Stimulated activated CD4-positive, alpha-beta T cell treated with anti-CD3 and anti-CD28 coated beads, Interleukin-2, amount 100 ng/mL, for 24 hours (primary cell): Measurements from ENCODE around the gene AAK1.
A peak's percentile ranks its signal among the peaks of the same experiment; 100 is the strongest.
"Not testable (repeated sequence)": the region's sequence is repeated elsewhere in the genome, so short reads cannot be mapped to it uniquely, and the experiment has no call there.

ENCODE experiments used
- DNase-seq, 2 donors: peaks; one replicate each; pipeline ENCODE4 v3.0.0-alpha.2; 2020

Gene AAK1

DNA sequence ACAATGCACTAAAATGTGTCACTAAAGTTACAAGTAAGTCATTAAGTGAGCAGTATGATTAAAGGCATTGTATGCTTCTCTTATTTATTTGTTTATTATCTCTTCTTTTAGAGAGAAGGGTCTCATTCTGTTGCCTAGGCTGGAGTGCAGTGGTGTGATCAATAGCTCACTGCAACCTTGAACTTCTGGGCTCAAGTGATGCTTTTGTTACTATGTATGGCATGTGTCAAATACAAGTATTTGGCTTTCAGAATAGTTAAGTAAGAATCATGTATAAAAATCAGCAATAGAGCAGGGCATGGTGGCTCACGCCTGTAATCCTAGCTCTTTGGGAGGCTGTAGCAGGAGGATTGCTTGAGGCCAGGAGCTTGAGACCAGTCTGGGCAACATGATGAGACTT lies 15.8 kb upstream of the AAK1 start:
- DNase-seq: no peak

DNA sequence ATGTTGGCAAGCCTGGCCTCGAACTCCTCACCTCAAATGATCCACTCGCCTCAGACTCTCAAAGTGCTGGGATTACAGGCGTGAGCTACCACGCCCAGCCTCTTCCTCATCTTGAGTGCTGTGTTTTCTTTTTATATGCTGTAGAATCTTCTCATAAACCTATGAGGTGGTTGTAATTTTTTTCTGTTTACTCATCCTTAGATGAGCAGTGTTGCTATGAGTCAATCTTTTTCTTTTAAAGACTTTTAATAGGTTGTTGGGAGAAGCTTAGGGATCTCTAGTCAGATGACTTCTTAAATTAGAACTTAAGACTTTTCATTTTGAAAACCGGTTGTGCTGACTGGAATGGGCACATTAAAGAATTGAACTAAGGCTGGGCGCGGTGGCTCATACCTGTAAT lies 8.7 kb upstream of the AAK1 start:
- DNase-seq: no peak

DNA sequence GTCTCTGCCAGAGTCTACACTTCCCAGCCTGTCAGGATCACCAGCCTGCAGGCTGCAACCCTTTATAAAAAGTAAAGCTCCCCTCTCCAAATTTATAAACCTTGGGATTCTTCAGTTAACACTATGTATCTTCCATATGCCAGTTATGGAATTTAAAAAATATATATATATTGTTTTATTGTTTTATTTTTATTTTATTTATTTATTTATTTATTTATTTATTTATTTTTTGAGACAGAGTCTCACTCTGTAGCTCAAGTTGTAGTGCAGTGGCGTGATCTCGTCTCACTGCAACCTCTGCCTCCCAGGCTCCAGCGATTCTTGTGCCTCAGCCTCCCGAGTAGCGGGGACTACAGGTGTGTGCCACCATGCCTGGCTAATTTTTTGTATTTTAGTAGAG lies 3.7 kb upstream of the AAK1 start:
- DNase-seq: not testable (repeated sequence)

DNA sequence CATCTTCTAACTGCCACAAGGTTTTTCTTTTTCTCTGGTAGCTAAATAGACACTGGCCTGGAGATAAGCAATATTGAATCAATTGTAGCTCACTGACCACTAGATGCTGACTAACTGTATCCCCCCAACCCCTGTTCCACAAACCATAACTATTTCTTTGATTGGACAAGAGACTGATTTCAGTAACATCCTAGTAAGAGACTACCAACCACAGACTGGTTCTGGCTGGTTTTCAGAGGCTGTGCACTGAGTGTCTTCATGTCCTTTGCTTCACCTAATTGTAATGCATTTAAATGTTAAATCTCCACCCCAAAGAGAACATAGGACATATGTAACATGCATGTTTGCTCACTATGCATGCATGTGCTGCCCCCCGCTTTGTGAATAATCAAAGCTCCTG lies 3.2 kb upstream of the AAK1 start:
- no peak for DNase-seq

DNA sequence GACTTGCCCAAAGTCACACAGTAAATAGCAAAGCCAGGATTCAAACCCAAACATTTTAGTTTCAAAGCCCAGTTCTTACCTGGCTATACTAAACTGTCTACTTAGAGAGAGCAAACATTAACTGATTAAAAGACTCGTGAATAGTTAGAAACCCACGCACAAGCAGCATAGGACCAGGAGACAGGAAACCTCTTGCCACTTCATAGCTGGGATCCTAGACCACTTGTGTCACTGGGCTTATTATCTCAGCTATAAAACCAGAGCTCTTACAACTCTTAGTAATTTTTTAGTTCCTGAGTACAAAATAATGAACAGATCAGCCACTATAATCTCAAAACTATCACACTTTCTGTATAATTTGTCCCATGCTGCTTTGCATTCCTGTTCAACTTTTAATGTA lies 2.4 kb upstream of the AAK1 start:
- no peak for DNase-seq

DNA sequence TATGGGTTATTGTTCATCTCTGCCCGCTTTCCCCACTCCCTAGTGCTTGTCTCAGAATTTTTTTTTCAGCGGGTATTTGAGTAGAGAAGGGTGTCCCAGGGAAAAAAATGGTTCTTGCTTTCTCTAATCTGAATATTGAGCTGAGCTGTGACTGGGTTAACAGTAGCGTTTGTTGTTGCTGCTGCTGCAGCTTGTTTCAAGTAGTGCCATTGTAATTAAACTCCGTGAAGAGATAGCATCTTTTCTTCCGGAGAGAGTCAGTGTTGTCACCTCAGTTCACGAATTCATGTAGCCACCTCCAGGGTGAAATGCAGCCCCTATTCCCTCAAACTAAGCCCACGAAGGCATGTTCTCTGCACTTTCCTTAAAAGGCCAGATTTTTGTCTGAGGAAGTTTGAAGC lies 1.5 kb upstream of the AAK1 start:
- no peak for DNase-seq

DNA sequence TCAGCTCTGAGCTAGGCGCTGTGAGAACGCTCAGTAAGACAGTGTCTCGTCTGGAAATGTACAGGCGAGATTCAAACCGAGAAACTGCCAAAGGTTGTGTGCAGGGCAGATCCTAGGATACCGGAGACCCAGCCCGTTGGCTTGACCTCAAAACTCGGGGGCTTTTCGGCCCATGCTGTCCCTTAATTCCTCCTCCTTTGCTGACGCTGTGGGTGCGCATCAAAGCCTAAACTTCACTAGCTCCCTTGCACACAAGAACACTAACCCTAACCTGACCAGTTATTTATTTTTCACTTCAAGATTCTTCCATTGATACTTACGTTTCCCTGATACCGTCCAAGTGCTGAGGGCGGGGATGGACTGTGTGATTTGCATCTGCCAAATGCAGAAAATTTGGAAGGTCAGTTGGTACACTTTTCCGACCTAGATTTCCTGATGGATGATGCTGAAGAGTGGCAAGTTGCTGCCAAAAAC lies 1.0 kb upstream of the AAK1 start:
- no peak for DNase-seq

DNA sequence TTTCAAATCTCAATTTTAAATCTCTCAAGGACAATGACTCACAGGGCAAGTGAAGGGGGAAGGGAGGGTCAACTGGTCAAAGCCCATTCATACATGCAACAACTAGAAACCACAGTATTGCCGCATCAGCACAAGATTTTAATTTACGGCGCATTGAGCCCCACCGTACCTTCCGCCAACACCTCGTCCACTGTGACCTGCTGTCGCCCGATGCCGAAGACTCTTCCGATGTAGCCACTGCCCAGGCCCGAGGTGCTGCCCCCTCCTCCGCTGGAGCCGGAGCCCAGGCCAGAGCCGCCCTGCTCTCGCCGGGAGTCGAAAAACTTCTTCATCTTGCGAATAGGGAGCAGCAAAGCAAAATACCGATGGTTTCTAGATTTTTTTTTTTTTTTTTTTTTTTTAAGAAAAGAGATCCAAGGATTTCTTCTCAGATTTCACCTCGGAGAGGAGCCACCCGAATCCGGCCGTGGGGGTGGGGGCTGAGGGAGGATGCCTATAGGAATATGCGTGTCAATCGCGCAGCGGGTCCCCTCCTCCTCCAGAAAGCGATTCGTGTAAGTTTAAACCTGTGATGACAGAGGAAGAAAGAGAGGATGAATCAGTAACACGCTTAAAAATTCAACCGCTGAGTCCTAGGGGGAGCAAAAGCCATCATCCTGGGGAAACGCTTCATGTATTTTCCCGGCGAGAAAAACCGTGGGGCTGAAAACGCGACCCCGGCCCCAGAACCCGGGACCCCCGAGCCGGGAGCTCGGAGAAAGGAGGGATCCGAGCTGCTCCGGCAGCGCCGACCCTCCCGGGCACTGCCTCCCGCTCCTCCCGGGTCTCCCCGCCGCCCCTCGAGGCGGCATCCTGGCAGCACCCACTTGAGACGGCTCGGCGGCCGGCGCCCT lies 584 bp downstream of the AAK1 start:
- DNase-seq: peak; percentile 73 to 75

DNA sequence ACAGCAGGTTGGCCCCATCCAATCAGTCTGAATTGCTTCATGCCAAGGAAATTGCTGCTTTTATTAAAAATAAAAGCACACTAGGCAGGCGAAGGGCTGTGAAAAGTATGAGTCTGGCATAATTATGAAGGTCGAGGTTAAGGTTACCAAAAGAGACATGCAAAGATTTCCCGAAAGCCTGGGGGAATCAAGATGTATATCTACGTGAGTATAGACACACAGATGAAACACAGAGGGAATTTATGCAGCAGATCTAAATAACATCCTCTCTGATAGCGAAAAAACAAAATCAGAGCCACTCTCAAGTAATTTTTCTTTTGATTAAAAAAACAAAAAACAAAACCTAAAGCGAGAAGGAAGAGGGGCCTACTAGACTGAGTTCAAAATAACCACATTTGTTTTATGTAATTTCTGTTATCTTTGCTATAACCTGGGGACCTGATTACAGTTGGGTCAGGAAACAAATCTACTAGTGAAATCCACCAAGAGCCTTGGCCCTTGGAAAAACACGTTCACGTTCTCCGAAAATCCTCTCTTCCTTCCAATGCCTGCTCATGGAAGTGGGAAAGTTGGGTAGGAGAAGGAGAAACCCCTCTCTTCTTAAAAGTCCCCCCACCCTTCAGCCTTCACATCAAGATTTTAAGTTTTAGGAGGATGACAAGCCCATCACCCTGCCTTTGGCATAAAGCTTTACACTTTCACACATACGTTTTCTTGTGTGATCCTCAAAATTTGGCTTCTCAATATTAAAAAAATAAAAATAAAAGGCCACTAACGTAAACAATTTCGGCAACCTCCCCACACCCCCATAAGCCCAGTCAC lies 1.4 kb downstream of the AAK1 start:
- DNase-seq: no peak

DNA sequence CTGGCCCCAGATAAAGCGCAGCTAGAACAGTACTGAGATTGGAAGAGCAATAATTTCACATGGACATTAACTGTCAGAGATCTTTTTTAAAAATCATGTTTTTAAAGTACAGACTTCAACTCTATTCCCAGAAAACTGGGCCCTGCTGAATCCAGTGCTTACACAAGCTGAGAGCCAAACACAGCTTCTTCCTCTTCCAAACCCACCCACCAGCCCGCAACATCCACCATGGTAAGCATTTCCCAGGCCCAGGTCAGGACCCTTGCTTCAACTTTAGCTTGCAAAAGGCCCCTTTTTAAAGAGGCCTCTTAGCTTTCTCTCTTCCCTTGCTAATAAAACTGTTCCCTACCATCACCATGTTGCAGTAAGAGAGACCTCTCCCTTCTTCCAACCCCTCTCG lies 2.1 kb downstream of the AAK1 start:
- DNase-seq: no peak

DNA sequence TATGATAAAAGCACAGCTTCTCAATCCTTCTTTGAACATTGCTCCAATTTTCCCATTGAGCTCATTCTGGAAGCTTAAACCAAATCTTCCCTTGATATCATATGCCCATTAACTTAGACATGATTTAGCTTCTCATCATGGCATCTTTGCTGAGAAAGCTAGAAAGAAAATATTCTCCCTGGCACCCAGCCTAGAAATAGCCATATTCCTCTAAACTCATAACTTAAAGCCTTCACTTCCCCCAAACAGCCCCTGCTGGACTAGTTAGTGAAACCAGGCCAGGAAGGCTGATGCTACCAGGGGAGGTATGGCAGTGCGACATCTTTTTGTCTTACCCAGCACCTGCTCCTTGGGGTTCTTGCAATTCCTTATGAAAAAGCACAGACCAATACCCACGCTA lies 4.3 kb downstream of the AAK1 start:
- DNase-seq: no peak

DNA sequence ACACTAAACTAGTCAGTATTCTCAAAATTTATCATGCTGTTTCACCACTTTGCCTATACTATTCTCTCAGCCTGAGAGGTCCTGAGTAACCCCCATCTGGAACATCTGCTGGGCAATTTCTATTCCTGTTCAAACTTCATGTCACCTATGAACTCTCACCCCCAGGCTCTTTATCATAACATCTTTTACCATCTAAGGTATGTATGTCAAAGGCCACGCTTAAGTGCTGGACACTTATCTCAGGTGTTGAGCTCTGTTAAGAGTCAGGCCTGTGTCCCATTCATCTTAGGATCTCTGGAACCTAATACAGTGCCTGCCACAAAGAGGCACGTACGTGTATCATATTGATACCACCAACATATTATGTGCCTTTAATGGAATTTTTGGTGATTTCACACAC lies 4.9 kb downstream of the AAK1 start:
- DNase-seq: no peak

DNA sequence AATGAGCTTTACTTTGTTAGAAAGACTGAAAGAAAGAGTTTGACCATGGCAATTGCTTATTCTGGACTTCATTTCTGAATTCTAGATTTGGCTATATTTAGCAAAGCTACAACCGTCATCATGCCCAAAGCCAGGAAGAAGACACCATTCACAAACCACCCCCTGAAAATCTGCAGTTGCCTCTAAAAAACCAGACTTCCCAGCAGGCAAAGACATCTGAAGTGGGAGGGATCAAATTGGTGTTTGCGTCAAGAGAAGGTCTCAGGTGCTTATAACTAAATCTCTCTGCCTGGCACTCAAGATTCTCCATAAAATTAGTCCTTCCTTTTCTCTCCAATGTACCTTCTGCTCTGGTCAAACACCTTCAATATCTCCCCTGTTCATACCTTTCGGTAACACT lies 5.6 kb downstream of the AAK1 start:
- DNase-seq: no peak

DNA sequence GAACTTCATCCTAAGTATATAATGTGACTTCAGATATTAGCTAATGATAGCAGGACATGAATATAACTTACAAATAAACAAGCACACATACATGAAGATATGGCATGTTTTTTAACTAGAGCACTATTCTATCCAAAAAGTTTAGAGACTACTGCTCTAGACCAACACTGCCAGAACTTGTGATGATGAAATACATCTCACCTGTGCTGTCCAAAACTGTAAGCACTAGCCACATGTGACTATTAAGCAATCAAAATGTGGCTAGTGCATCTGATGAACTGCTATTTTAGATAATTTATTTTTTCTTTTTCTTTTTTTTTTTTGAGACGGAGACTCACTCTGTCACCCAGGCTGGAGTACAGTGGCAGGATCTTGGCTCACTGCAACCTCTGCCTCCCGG lies 7.1 kb downstream of the AAK1 start:
- no peak for DNase-seq

DNA sequence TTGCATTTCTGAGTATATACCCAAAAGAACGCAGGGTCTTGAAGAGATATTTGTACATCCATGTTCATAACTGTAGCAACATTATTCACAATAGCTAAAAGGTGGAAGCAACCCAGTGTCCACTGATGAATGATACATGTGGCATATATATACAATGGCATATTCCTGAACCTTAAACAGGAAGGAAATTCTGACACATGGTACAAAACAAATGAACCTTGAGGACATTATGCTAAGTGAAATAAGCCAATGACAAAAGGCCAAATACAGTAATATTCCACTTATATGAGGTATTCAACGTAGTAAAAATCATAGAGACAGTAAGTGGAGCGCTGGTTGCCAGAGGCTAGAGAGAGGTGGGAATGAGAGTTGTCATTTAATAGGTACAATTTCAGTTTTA lies 8.1 kb downstream of the AAK1 start:
- DNase-seq: no peak

DNA sequence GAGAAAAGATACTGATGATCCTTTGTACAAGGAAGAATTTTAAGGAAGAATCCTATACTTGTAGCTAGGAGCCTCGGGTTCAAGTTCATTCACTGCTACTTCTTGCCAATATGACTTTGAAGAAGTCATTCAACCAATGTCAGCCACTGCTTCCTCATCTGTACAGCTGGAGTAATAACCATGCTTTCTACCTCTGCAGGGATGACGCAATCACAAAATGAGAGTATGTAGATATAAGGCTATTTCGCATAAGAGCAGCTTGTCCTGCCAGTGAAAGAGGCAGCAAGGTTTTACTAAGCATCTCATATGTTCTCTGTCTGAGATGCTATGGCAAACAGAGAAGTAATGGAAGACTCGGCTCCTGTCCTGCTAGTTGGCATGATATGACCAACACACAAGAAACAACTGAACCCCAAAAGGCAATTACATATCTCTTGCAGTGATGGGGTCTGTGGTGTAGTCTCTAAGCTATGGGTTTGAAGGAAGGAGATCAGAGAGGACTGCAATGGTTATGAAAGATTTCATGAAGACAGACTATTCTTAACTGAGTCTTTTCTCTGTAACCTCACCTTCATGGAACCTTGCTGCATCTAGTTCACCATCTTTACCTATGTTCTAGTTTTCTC lies 9.2 kb downstream of the AAK1 start:
- no peak for DNase-seq

DNA sequence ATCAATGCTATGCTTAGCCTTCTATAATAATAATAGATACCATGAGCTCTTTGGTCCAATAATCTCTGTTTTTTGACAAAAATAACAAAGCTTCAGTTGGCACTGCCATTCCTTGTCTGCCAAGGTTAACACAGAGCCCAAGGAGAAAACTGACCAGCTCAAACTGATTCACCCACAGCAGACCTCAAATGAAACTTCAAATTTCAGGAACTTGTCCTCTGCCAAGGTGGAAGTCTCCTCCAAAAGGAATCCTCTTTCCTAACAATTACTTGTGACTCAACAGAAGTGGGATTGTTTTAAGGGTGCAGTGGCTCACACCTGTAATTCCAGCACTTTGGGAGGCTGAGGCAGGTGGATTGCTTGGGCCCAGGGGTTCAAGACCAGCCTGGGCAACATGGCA lies 12.1 kb downstream of the AAK1 start:
- no peak for DNase-seq

DNA sequence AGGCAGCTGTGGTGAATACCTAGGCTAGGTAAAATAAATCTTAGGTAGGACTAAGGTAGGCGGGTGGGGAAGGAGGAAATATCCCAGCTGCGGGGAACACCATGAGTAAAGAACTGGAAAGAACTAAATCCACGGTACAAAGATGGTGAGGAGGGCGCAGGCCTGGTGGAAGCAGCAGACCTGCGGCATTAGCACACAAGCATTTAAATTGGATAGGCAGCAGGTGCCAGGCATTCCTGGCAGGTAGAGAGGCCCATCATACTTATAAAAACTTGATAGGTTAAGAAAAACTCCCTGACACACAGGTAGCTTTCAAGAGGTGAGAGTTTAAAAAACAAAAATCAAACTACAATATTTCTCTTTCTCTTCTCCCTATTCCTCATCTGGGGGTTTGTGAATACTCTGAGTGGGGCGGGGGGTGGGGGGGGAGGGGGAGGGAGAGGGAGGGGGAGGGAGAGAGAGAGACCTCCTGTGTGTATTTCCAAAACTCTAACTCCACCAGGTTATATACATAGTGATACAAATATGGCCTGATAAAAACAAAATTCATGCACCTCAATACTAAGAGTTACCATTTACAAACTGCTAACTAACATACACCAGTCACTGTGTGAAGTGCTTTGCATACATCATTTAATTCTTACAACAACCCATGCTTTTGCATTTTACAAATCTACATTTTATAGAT lies 13.5 kb downstream of the AAK1 start:
- no peak for DNase-seq

DNA sequence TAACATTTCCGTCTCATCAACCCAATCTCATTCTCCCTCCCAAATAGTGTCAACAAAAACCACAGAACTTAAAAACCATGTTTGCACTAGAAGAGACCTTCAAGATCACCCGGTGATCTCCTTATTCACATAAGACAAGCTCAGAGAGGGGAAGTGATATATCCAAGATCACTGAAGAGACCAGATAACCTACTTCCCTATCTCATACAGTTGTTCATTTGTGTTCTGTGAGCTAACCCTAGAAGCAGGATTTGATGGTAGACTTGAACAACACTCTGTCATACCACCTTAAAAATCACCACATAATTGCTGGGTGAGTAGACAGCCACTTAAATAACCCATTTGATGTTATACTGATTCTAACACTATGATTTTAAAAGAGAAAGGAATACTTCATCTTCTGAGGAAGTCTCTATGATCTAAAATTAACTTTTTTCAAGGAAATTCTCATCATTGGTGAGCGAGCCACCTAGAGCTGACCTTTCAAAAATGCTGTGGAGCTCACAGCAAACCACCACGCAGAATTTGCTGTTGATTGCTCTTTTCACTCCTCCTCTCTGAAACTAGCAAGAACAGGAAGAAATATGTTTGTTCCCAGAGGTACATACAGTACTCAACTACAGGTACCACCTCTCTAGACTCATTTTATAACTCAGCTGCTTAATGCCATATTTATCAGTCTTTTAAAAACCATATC lies 15.1 kb downstream of the AAK1 start:
- no peak for DNase-seq

DNA sequence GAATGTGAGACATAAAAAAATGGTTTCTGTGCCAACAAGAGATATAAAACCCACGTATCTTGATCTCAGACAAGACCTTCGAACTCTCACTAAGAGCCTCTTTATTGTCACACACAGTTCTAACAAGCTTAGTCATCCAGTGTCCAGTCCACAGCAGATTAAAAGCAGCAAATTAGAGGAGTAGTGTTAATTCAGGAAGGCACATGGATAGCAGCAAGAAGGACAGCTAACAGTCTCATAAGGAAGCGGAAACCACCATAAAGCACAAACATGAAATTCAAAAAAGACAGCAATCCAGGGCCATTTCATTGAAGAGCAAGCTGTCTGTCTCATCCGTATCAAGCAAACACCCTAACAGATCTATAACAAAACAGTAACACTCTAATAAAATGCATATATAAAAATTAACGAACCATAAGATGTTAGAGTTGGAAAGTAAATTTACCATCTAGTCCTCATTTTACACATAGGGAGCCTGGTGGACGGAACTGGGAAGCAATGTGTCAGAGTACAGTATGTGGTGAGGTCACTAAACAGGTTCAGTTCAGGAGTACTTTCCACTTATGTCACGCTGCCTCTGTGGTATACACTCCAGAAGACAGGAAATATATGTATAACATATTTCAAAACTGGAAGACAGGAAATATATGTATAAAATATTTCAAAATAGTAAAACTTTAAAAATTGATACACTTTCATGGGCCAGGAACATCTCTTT lies 18.3 kb downstream of the AAK1 start:
- no peak for DNase-seq

DNA sequence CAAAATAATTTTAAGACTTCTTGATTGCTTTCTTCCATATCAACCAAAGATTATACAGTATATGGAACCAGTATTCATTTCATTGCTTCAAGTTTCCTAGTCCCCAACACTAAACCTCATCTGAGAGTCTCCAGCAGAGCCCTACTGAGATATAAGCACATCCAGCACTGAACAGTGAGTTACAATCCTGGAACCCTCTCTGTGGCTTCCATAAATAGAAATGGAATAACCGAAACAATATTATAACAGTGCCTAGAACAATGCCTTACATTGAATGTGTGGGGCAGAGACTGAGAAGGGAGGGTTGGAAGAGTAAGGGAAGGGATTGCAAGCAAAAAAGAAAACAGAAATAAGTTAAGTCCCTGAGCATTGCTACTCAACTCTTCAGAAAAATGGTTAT lies 18.9 kb downstream of the AAK1 start:
- no peak for DNase-seq

DNA sequence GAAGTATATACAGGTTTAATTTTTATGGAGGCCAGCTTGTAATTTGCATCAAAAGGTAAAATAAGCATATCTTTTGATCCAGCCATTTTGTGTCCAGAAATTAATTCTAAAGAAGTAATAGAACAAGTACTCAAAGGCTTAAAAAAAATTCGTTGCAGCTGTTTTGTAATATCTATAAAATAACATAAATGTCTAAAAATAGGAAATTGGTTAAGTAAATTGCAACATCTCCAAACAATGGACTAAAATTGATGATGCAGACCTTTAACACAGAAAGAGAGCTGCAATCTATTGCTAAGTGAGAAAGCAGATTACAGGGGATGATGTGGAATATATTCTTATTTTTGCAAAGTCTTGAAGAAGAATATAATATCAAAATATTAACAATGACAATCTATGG lies 19.4 kb downstream of the AAK1 start:
- DNase-seq: no peak
